Measurements from ENCODE around the gene CNTNAP1.
"Not testable (repeated sequence)": the region's sequence is repeated elsewhere in the genome, so short reads cannot be mapped to it uniquely, and the experiment has no call there.

Gene CNTNAP1

DNA sequence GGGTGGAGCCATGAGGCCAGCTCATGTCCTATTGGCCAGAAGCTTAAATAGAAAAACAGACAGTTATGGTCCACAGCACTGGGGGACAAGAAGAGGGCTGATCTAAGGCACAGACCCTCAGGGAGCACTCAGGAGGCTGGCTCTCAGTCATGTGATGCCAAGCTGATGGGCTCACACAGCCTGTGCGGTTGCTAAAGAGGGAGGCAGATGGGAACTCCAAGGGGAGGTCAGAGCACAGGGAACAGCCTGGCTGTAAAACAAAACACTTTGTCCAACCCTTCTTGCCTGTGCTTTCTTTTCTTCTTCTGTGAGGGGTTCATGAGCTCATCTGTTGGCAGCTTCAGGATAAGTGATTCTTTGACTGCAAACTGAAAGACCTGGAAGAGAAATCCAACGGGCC, 27.2 kb downstream of the CNTNAP1 start:
- no peak for DNase-seq (ENCODE audit: insufficient read length, low spot score)
- TF ChIP-seq POLR2A (IDR thresholded peaks at IDR 0.05; ENCODE audit: low read depth, low read length) (no peak), SPI1 (IDR thresholded peaks at IDR 0.05; ENCODE audit: low read depth, low read length) (no peak), TAF1 (IDR thresholded peaks at IDR 0.05; ENCODE audit: low read depth, low read length) (no peak), POLR2AphosphoS5 (IDR thresholded peaks at IDR 0.05; ENCODE audit: low read depth, low read length) (no peak), PAX5 (IDR thresholded peaks at IDR 0.05; ENCODE audit: insufficient read depth, low read length, severe bottlenecking) (no peak), POU2F2 (IDR thresholded peaks at IDR 0.05; ENCODE audit: low read depth, low read length) (no peak)
- no peak for FAIRE-seq

DNA sequence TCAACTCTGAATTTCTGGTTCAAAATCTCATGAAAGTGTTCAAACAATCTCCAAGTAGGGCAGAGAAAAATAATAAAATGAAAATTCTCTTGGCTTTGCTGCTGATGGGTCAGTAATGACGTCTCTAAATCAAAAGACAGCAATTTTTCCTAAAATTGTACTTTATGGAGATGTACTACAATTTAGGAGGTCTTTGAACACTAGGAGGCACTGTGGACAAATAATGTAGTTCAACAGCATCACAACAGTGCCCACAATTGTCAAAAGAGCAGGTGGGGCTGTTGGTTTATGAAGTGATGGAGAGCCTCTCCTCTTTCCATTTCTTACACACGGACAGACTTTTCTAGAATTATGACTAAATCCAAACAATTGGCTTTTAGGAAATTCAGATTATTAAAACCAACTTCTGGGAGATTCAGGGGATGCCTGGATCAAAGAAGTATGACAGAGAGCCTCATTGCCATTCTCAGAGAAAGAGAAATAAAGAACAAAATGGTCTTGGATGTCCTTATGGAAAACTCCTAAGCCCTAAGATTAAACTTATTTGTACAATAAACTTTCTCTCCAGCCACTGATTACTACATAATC, 38.8 kb downstream of the CNTNAP1 start:
- no peak for TF ChIP-seq PAX5 (IDR thresholded peaks at IDR 0.05; ENCODE audit: insufficient read depth, low read length, severe bottlenecking)
- no peak for TF ChIP-seq POLR2AphosphoS5 (IDR thresholded peaks at IDR 0.05; ENCODE audit: low read depth, low read length)
- no peak for TF ChIP-seq POU2F2 (IDR thresholded peaks at IDR 0.05; ENCODE audit: low read depth, low read length)
- TF ChIP-seq SPI1 (IDR thresholded peaks at IDR 0.05; ENCODE audit: low read depth, low read length) = no peak
- no peak for TF ChIP-seq POLR2A (IDR thresholded peaks at IDR 0.05; ENCODE audit: low read depth, low read length)
- no peak for TF ChIP-seq TAF1 (IDR thresholded peaks at IDR 0.05; ENCODE audit: low read depth, low read length)
- DNase-seq (ENCODE audit: insufficient read length, low spot score) (no peak), FAIRE-seq (peak; percentile 81)

DNA sequence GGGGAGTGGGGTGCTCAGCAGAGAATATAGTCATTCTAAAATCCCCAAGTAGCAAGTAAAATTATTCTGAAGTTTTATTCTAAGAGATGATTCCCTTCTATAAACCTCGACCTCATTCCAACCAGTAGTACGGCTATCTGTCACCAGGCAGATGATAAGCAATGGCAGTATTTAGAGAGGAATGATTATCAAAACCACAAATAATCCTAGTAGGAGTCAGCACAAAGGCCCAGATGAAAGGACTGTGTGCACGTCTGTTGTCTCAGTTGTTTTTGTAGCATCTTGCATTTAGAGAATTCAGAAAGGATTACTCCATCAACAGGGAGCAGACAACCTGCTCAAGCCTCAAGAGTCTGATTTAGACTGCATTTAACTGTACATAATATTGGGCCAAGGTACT, 41.3 kb downstream of the CNTNAP1 start:
- no peak for FAIRE-seq
- TF ChIP-seq POLR2A (IDR thresholded peaks at IDR 0.05; ENCODE audit: low read depth, low read length) (no peak), POLR2AphosphoS5 (IDR thresholded peaks at IDR 0.05; ENCODE audit: low read depth, low read length) (no peak), POU2F2 (IDR thresholded peaks at IDR 0.05; ENCODE audit: low read depth, low read length) (no peak), PAX5 (IDR thresholded peaks at IDR 0.05; ENCODE audit: insufficient read depth, low read length, severe bottlenecking) (no peak), SPI1 (IDR thresholded peaks at IDR 0.05; ENCODE audit: low read depth, low read length) (no peak), TAF1 (IDR thresholded peaks at IDR 0.05; ENCODE audit: low read depth, low read length) (no peak)
- DNase-seq (ENCODE audit: insufficient read length, low spot score) = no peak

DNA sequence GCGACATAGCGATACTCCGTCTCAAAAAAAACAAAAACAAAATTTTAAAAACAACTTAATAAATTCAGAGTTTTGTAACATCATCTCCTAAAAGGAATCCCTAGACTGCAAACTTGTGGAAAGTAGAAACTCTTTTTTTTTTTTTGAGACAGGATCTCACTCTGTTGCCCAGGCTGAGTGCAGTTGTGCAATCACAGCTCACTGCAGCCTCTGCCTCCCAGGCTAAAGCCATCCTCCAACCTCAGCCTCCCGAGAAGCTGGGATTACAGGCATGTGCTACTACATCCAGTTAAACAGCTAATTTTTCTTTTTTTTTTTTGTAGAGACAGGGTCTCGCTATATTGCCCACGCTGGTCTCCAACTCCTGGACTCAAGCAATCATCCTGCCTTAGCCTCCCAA, 42.8 kb downstream of the CNTNAP1 start:
- no peak for FAIRE-seq
- no peak for DNase-seq (ENCODE audit: insufficient read length, low spot score)
- no peak for TF ChIP-seq TAF1 (IDR thresholded peaks at IDR 0.05; ENCODE audit: low read depth, low read length)
- no peak for TF ChIP-seq SPI1 (IDR thresholded peaks at IDR 0.05; ENCODE audit: low read depth, low read length)
- no peak for TF ChIP-seq POLR2A (IDR thresholded peaks at IDR 0.05; ENCODE audit: low read depth, low read length)
- no peak for TF ChIP-seq POU2F2 (IDR thresholded peaks at IDR 0.05; ENCODE audit: low read depth, low read length)
- TF ChIP-seq POLR2AphosphoS5 (IDR thresholded peaks at IDR 0.05; ENCODE audit: low read depth, low read length) = no peak
- TF ChIP-seq PAX5 (IDR thresholded peaks at IDR 0.05; ENCODE audit: insufficient read depth, low read length, severe bottlenecking) = no peak

DNA sequence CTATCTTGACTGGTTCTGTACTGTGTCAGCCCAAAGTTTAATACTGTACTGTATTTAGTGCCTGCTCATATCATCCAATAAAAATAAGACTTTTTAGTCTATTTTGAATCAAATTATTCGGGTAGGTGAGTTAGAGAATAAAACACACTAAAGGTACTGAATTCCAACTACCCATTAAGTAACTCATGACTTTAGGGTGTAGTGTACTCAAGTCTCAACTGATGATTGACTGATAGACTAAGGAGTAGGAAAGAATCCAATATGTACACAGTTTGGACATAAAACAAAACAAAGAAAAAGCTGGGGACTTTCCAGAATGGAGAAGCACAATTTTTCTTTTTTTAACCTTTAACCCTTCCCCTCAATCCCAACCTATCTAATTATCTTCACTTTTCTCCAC, 58.4 kb downstream of the CNTNAP1 start:
- FAIRE-seq (no peak), DNase-seq (ENCODE audit: insufficient read length, low spot score) (no peak)
- TF ChIP-seq POU2F2 (IDR thresholded peaks at IDR 0.05; ENCODE audit: low read depth, low read length) (no peak), POLR2AphosphoS5 (IDR thresholded peaks at IDR 0.05; ENCODE audit: low read depth, low read length) (no peak), TAF1 (IDR thresholded peaks at IDR 0.05; ENCODE audit: low read depth, low read length) (no peak), PAX5 (IDR thresholded peaks at IDR 0.05; ENCODE audit: insufficient read depth, low read length, severe bottlenecking) (no peak), SPI1 (IDR thresholded peaks at IDR 0.05; ENCODE audit: low read depth, low read length) (no peak), POLR2A (IDR thresholded peaks at IDR 0.05; ENCODE audit: low read depth, low read length) (no peak)

DNA sequence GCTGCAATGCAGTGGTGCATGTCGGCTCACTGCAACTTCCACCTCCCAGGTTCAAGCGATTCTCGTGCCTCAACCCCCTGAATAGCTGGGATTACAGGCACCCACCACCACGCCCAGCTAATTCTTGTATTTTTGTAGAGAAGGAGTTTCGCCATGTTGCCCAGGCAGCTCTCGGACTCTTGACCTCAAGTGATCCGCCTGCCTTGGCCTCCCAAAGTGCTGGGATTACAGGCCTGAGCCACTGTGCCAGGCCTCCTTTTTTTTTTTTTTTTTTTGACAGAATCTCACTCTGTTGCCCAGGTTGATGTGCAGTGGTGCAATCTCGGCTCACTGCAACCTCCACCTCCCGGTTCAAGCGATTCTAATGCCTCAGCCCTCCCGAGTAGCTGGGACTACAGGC, 60.6 kb downstream of the CNTNAP1 start:
- not testable (repeated sequence) for FAIRE-seq; DNase-seq (ENCODE audit: insufficient read length, low spot score)

- FAIRE-seq (no peak), DNase-seq (ENCODE audit: insufficient read length, low spot score) (no peak)
- no peak for TF ChIP-seq SPI1 (IDR thresholded peaks at IDR 0.05; ENCODE audit: low read depth, low read length)
- no peak for TF ChIP-seq POLR2AphosphoS5 (IDR thresholded peaks at IDR 0.05; ENCODE audit: low read depth, low read length)
- TF ChIP-seq PAX5 (IDR thresholded peaks at IDR 0.05; ENCODE audit: insufficient read depth, low read length, severe bottlenecking) = no peak
- TF ChIP-seq POU2F2 (IDR thresholded peaks at IDR 0.05; ENCODE audit: low read depth, low read length) = no peak
- TF ChIP-seq POLR2A (IDR thresholded peaks at IDR 0.05; ENCODE audit: low read depth, low read length) = no peak
- no peak for TF ChIP-seq TAF1 (IDR thresholded peaks at IDR 0.05; ENCODE audit: low read depth, low read length)
These were observed 61.4 kb downstream of the CNTNAP1 start for GRCh38 chr17:42743595-42744282.

DNA sequence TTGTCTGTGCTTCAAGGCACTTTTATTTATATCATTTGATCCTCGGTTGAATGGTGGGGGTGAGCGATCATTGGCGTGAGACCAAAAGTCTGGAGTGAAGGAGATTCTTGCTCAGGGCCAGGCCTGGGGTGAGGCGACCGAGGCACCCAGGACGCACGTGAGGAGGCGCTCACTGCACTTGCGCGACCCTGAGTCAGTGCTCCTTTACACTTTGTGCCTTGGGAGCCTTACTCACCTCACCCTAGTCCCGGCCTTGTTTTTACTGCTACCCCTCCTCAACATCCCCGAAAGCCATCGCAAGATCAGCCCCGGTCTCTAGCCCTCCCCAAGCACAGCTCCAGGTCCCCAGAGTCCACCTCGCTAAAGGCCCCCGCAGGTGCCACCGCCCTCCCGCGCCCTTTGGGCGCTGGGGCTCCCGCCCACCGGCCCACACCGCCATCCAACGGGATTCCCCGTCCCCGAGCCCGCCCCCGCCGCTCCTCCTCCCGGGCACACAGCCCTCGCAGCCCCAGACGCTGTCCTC, 62.0 kb downstream of the CNTNAP1 start:
- FAIRE-seq (no peak), DNase-seq (ENCODE audit: insufficient read length, low spot score) (peak; percentile 56)
- no peak for TF ChIP-seq POLR2AphosphoS5 (IDR thresholded peaks at IDR 0.05; ENCODE audit: low read depth, low read length)

GRCh38 chr17:42744806-42745617, 62.7 kb downstream of the CNTNAP1 start, which contains the start of gene EZH1:
Gene EZH1, minus strand, starts transcription at chr17:42745040. Its CDS starts 16,099 bp downstream, at chr17:42728941.
- TF ChIP-seq TAF1 (IDR thresholded peaks at IDR 0.05; ENCODE audit: low read depth, low read length) (no peak), PAX5 (IDR thresholded peaks at IDR 0.05; ENCODE audit: insufficient read depth, low read length, severe bottlenecking) (no peak), POLR2AphosphoS5 (IDR thresholded peaks at IDR 0.05; ENCODE audit: low read depth, low read length) (no peak), POLR2A (IDR thresholded peaks at IDR 0.05; ENCODE audit: low read depth, low read length) (no peak; the same call in 1 of the 2 replicates), SPI1 (IDR thresholded peaks at IDR 0.05; ENCODE audit: low read depth, low read length) (no peak), POU2F2 (IDR thresholded peaks at IDR 0.05; ENCODE audit: low read depth, low read length) (no peak)
- DNase-seq (ENCODE audit: insufficient read length, low spot score) (peak; percentile 99), FAIRE-seq (peak; percentile 100)

Data from GM12891 (cell line).